HG03039 (cell line): ENCODE results near the gene LAMC1.

Source experiments
- ATAC-seq: cut with Tn5 transposase; IDR thresholded peaks from one replicate; pipeline ENCODE4 v1.9.1; 2021; ENCODE audit warnings: mild to moderate bottlenecking, moderate library complexity; ENCODE audit not compliant: unreplicated experiment

LAMC1 gene

GRCh38 chr1:183103147-183103546, 79.9 kb downstream of the LAMC1 start:
- ATAC-seq, result no peak

GRCh38 chr1:183103577-183103976, 80.4 kb downstream of the LAMC1 start:
- no peak for ATAC-seq

GRCh38 chr1:183105449-183105848, 82.2 kb downstream of the LAMC1 start:
- ATAC-seq, result no peak

DNA sequence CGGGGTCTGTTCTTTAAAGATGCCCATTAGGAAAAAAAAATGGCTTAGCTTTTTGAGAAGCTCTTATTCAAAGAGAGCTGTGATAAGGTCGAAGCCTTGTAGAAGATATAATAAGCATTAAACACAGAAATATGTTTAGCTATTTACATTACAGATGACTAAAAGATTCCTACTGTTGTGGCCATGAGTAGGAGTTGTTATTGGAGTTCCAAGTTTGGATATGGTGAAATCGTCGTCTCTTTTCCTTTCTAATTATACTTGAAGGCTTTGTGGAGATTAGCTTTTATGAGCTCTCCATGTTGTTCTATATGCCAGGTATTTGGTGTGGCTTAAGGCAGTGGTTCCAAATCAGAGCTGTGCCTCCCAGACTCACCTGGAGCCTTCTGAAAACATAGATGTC, 82.9 kb downstream of the LAMC1 start:
- no peak for ATAC-seq

DNA sequence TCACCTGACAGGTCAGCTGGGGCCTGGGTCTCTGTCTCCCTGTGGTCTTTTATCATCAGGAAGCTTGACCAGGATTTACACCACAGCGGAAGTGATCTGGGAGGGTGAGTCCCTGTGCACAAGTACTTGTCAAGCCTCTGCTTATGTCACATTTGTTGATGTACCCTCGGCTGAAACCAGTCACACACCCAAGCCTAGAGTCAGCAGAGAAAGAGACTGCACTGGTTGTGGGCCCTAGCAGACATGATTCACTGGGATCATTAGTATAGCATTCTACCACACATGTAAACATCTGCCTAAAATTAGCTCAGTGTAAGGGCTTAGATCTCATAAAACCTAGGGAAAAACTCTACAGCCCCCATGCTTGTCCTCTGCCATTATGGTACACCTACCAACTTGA, 83.5 kb downstream of the LAMC1 start:
- ATAC-seq, result no peak

DNA sequence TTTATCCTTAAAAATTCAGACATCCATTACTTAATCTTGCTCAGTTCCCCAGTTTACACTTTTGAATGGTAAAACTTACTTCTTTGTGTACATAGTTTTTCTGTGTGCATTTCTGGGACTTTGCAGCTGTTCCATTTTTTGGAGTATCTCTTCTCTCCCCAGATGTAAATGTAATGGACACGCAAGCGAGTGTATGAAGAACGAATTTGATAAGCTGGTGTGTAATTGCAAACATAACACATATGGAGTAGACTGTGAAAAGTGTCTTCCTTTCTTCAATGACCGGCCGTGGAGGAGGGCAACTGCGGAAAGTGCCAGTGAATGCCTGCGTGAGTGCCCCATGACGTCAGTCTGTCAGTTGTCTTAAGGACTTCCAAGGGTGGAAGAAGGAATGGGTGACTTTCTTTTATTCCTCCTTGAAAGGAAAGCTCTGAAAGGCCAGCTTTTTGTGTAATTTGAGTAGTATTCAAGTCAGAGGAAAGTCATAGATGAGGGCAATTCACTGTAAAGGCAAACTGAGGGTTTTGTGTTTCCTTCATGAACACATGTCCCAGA, 87.2 kb downstream of the LAMC1 start:
- no peak for ATAC-seq

DNA sequence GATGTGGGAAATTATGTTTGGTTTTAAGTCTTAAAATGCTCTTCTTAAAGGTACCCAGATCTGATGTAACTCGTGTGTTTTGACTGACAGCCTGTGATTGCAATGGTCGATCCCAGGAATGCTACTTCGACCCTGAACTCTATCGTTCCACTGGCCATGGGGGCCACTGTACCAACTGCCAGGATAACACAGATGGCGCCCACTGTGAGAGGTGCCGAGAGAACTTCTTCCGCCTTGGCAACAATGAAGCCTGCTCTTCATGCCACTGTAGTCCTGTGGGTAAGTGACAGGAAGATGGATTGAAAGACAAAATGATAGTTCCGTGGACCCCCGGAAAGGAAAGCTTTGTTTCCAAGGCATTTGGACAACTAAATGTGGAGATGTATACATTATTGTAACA, 91.2 kb downstream of the LAMC1 start:
- ATAC-seq, result no peak

DNA sequence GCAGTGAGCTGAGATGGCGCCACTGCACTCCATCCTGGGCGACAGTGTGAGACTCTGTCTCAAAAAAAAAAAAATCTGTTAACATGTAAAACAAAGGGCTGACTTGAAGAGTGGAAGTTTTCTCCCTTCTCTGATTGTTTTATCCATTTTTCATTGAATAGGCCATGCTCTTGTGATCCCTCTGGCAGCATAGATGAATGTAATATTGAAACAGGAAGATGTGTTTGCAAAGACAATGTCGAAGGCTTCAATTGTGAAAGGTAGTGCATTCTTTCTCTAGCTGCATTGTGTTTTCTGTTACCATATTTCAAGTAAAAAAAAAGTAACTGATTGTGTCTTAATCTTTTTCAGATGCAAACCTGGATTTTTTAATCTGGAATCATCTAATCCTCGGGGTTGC, 93.2 kb downstream of the LAMC1 start:
- no peak for ATAC-seq

- no peak for ATAC-seq
Observed at GRCh38 chr1:183121609-183122008, 98.4 kb downstream of the LAMC1 start.

- no peak for ATAC-seq
Observed at GRCh38 chr1:183124259-183124658, 101.0 kb downstream of the LAMC1 start.

- no peak for ATAC-seq
Observed at GRCh38 chr1:183125279-183125999, 102.2 kb downstream of the LAMC1 start.

DNA sequence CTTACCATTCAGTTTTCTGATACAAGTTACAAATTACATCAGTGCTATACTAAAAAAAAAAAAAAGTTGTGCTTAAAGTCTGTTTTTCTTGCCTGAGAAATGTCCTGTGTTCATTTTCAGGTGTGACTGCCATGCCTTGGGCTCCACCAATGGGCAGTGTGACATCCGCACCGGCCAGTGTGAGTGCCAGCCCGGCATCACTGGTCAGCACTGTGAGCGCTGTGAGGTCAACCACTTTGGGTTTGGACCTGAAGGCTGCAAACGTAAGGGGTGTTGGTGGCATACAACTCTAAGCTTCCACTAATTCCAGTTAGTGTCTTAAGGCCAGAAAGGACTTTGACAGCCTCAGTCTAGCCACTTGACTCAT, 102.8 kb downstream of the LAMC1 start:
- ATAC-seq, result no peak

GRCh38 chr1:183126528-183126927, 103.3 kb downstream of the LAMC1 start:
- no peak for ATAC-seq

DNA sequence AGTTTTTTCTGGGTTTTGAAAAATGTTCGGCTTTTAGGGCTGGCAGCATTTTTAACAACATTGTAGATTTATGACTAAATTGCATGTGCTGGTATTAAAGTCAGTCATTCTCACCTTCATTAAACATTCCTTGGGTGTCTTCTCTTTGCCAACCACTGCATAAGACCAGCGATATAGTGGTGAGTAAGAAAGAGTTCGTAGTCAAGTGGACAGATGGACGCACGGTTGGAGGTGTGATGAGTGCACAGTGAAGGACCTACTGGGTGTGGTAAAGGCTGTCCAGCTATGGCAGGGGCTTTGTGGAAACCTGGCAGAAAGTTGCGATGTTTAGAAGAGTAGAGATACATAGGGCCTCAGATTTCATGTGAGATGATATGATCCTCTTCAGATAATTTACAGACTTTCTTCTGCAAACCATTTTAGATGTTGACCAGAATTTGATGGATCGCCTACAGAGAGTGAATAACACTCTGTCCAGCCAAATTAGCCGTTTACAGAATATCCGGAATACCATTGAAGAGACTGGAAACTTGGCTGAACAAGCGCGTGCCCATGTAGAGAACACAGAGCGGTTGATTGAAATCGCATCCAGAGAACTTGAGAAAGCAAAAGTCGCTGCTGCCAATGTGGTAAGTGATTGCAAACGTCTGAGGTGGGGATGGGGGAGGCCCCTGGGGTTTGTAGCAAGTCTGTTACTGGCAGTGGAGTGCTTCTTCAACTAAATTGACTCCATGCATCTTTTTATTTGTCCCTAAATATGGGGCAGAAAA, 106.9 kb downstream of the LAMC1 start:
- no peak for ATAC-seq

DNA sequence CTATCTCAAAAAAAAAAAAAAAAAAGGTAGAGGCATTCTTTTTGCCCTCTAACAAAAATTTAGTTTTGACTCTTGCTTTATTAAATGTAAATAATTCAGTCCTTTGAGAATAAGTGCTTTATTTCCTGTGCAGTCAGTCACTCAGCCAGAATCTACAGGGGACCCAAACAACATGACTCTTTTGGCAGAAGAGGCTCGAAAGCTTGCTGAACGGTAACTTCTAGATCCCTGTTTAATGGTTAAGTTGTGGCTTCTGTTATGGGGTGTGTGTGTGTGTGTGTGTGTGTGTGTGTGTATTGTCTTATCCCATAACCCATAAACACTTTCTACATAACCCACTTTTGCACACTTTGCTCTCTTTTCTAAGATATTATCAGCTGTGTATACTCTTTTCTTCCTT, 107.9 kb downstream of the LAMC1 start:
- no peak for ATAC-seq

DNA sequence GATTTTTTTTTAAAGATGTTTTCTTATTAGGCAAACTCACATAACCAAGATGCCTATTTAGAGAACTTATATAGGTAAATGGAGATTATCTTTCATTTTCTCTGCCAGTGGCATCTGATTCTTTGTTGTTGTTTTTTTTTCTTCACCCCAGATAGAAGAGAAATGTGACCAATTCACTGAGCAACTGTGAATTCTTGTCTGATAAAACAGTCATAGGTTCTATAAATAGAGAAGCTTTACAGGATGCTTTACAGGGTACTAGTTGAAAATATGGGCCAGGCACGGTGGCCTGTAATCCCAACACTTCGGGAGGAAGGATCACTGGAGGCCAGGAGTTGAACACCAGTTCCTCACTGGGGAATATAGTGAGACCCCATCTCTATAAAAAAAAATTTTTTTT, 112.1 kb downstream of the LAMC1 start:
- ATAC-seq, result no peak

DNA sequence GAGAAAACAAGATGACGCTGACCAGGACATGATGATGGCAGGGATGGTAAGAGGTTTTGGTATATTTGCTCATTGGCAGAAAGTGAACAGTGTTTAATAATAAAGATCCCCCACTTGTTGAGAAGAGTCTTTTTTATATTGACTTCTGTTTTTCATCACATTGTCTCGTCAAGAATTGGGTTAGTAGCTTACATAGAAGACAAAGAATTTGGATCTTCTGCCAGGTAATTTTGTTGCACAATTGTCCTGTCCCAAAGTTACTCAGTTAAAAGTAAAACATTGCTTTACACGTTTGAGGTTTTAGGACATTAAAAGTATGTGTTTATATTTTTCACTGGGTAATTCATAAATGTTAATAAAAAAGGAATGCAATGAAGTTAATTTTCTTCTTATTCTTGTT, 114.6 kb downstream of the LAMC1 start:
- no peak for ATAC-seq

GRCh38 chr1:183138301-183138700, 115.1 kb downstream of the LAMC1 start:
- no peak for ATAC-seq

GRCh38 chr1:183139281-183139942, 116.2 kb downstream of the LAMC1 start:
- no peak for ATAC-seq

GRCh38 chr1:183140633-183141032, 117.4 kb downstream of the LAMC1 start:
- ATAC-seq, result no peak

DNA sequence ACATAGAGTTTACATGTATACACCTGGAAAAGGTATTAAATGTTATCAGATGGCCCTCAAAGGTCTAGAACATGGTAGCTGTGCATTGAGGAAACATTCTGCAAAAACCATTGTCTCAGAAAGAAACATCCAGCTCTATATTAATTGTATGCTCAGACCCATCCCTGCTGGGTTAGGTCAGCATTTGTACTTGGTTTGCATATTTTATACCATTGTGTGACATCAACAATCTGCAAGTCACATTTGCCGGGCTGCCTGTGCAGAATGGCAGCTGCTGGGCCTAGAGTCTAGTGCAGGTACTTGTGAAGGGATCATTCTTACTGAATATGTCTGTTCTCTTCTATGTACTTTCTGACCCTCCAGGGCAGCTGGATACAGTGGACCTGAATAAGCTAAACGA, 119.0 kb downstream of the LAMC1 start:
- ATAC-seq, result no peak
